HG03175 (cell line): Measurements from ENCODE around the gene GPR157.
A peak's percentile ranks its signal among the peaks of the same experiment; 100 is the strongest.
"Not testable (repeated sequence)": the region's sequence is repeated elsewhere in the genome, so short reads cannot be mapped to it uniquely, and the experiment has no call there.

Experiments used
- ATAC-seq: cut with Tn5 transposase; IDR thresholded peaks from one replicate; pipeline ENCODE4 v1.9.1; 2021; ENCODE audit warnings: mild to moderate bottlenecking, moderate library complexity; ENCODE audit not compliant: unreplicated experiment

Gene GPR157

GRCh38 chr1:9128520-9129265 is at the start of gene GPR157:
Gene GPR157 (minus strand): TSS chr1:9129102. CDS start chr1:9129027, 75 bp downstream.
- peak; percentile 60 for ATAC-seq

GRCh38 chr1:9174762-9175161 is 45.9 kb upstream of the GPR157 start:
- ATAC-seq = no peak

- no peak for ATAC-seq
Measured at GRCh38 chr1:9174243-9174642, 45.3 kb upstream of the GPR157 start.

- no peak for ATAC-seq
Measured at GRCh38 chr1:9169601-9170137, 40.8 kb upstream of the GPR157 start.

- no peak for ATAC-seq
Measured at GRCh38 chr1:9167638-9168037, 38.7 kb upstream of the GPR157 start.

- no peak for ATAC-seq
Measured at GRCh38 chr1:9166289-9167235, 37.7 kb upstream of the GPR157 start.

- no peak for ATAC-seq
Measured at GRCh38 chr1:9165396-9165795, 36.5 kb upstream of the GPR157 start.

- ATAC-seq = no peak
Measured at GRCh38 chr1:9164919-9165318, 36.0 kb upstream of the GPR157 start.

- no peak for ATAC-seq
Measured at GRCh38 chr1:9164532-9164900, 35.6 kb upstream of the GPR157 start.

- no peak for ATAC-seq
Measured at GRCh38 chr1:9161963-9162362, 33.1 kb upstream of the GPR157 start.

GRCh38 chr1:9161342-9161741 is 32.4 kb upstream of the GPR157 start:
- no peak for ATAC-seq

GRCh38 chr1:9160079-9160717 is 31.3 kb upstream of the GPR157 start:
- no peak for ATAC-seq

GRCh38 chr1:9155879-9156278 is 27.0 kb upstream of the GPR157 start:
- no peak for ATAC-seq

- not testable (repeated sequence) for ATAC-seq
Measured at GRCh38 chr1:9155405-9155804, 26.5 kb upstream of the GPR157 start.

GRCh38 chr1:9153152-9153551 is 24.2 kb upstream of the GPR157 start:
- no peak for ATAC-seq

- no peak for ATAC-seq
Measured at GRCh38 chr1:9152535-9152934, 23.6 kb upstream of the GPR157 start.

GRCh38 chr1:9151328-9151860 is 22.5 kb upstream of the GPR157 start:
- ATAC-seq = no peak

- no peak for ATAC-seq
Measured at GRCh38 chr1:9150582-9151327, 21.9 kb upstream of the GPR157 start.

GRCh38 chr1:9149837-9150581 is 21.1 kb upstream of the GPR157 start:
- no peak for ATAC-seq

- no peak for ATAC-seq
Measured at GRCh38 chr1:9149151-9149550, 20.2 kb upstream of the GPR157 start.
